ENCODE data around the gene FBN2.

Gene FBN2

DNA sequence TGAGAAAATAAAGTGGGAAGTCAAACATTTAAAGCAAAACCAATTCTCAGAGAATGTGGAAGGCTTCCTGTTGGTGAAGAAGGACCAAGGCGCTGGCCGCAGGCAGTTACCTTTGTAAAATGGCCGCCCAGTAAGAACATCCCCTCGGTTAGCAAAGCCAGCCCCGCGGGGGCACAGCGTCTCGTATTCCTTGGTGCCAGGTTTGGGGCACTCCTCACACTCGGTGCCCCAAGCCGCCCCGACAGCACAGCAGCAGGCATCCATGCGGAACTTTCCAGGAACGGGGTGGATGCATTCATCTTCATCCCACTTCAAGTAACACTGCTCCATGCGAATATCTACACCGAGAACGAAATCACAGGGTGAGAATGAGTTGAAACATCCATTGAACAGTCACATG is 192.8 kb downstream of the FBN2 start:
- TF ChIP-seq, protein P1, sequence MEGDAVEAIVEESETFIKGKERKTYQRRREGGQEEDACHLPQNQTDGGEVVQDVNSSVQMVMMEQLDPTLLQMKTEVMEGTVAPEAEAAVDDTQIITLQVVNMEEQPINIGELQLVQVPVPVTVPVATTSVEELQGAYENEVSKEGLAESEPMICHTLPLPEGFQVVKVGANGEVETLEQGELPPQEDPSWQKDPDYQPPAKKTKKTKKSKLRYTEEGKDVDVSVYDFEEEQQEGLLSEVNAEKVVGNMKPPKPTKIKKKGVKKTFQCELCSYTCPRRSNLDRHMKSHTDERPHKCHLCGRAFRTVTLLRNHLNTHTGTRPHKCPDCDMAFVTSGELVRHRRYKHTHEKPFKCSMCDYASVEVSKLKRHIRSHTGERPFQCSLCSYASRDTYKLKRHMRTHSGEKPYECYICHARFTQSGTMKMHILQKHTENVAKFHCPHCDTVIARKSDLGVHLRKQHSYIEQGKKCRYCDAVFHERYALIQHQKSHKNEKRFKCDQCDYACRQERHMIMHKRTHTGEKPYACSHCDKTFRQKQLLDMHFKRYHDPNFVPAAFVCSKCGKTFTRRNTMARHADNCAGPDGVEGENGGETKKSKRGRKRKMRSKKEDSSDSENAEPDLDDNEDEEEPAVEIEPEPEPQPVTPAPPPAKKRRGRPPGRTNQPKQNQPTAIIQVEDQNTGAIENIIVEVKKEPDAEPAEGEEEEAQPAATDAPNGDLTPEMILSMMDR (conservative IDR thresholded peaks at IDR 0.05): no peak
- TF ChIP-seq ZFX (IDR thresholded peaks at IDR 0.05): no peak
- H3K27ac ChIP-seq: no peak overlapping the region

DNA sequence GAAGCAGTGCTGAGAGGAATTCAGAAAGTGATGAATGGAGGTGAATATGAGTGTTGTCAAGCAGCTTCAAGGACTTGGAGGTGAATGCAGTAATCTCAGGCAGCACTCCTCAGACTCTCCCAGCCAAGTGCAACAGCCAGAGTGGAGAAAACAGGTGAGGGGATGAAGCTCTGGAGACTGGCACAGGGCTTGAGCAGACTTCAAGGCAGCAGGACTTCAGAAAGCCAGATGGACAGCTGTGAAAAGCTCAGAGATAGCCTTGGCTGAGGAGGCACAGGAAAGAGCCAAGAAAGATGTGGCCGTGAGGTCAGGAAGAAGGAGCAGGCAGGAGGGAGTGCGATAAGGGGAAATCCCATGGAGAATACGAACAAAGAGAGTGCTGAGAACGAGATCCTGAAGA is 194.9 kb downstream of the FBN2 start:
- H3K27ac ChIP-seq: no peak overlapping the region
- TF ChIP-seq ZFX (IDR thresholded peaks at IDR 0.05): no peak
- TF ChIP-seq, protein P1 (conservative IDR thresholded peaks at IDR 0.05): no peak

GRCh38 chr5:128341056-128341455 is 197.0 kb downstream of the FBN2 start:
- TF ChIP-seq, protein P1 (conservative IDR thresholded peaks at IDR 0.05): no peak
- TF ChIP-seq ZFX (IDR thresholded peaks at IDR 0.05): no peak
- H3K27ac ChIP-seq: no peak overlapping the region

DNA sequence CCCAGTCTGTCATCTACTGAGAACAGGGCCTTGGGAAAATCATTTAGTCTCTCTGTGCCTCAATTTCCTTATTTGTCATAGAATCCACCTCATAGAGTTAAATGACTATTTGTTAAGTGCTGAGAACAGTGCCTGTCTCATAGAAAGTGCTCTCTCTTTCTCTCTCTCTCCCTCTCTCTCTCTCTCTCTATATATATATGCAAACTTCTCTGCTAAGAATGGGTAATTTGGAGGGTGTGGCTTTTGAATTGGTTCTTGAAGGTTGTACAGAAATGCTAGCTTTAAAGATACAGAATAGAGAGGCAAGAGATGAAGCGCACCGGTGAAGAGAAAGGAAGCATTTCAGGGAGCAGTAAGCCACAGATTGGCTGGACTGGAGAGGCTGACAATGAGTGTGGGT is 197.4 kb downstream of the FBN2 start:
- TF ChIP-seq, protein P1 (conservative IDR thresholded peaks at IDR 0.05): no peak
- TF ChIP-seq ZFX (IDR thresholded peaks at IDR 0.05): no peak
- no peak overlapping the region for H3K27ac ChIP-seq

DNA sequence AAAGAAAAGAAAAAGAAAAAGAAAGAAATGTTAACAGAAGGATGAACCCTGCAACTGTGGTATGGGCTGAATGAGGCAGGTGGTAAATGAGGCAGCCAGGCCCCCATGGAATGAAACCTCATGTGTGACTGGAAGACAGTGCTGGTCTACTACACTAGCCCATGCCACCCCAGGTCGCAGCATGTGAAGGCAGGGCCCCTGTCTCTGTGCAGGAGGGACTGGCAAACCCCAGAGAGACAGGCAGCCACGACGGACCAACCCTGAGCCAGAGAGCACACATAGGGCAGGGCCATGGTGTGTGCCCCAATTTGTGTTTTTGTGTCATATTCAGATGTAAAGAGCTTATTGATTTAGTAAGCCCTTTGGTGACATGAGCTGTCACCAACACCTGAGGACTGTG is 198.5 kb downstream of the FBN2 start:
- TF ChIP-seq, protein P1 (conservative IDR thresholded peaks at IDR 0.05): no peak
- no peak for TF ChIP-seq ZFX (IDR thresholded peaks at IDR 0.05)

GRCh38 chr5:128338649-128339048 is 199.4 kb downstream of the FBN2 start:
- no peak for TF ChIP-seq ZFX (IDR thresholded peaks at IDR 0.05)
- TF ChIP-seq, protein P1 (conservative IDR thresholded peaks at IDR 0.05): no peak

More for the DNA sequence above, 198.5 kb downstream of the FBN2 start:
- no peak overlapping the region for H3K27ac ChIP-seq

DNA sequence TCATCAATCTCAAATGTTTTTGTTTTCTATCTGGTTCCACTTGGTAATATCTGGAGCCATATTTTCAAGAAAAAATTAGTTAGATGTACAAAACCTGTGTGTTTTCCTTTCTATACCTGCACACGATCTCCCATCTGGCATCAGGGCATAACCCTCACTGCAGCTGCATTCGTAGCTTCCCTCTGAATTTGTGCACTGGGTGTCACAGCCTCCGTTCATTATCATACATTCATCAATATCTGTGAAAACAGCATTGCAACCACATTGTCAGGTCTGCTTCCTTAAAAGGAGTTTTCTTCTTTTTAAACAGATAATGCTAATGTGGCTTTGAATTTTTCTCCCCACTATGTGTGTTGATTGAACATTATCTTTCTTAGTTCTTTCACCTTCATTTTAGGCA is 202.7 kb downstream of the FBN2 start:
- TF ChIP-seq, protein P1 (conservative IDR thresholded peaks at IDR 0.05): no peak
- no peak for TF ChIP-seq ZFX (IDR thresholded peaks at IDR 0.05)
- H3K27ac ChIP-seq: no peak overlapping the region

More at GRCh38 chr5:128338649-128339048, 199.4 kb downstream of the FBN2 start:
- no peak overlapping the region for H3K27ac ChIP-seq

Data from C4-2B (cell line).